HCT116 (cell line): Measurements from ENCODE around the gene LRRC53. TPM values are rescaled to one million over a fixed set of nuclear protein-coding genes. Genes with fewer than 3 reads are reported as not detected.

Experiments
- ATAC-seq: fragments of 200-7000 bp; cut with Tn5 transposase; 2 replicates; pipeline ENCODE4 v1.9.1; 2020; ENCODE audit warnings: mild to moderate bottlenecking, moderate library complexity
- BruUV-seq: library from RNA; stranded (reverse); fragments of 400-500 nt; replicated peaks from 2 replicates; lab custom pipeline; 2021; lab: Mats Ljungman, UMichigan
- CTCF ChIA-PET: fragments of 300-600 bp; sonication (Branson Sonifier 250); formaldehyde crosslinking; loops from one replicate; lab custom pipeline; 2021; ENCODE audit warnings: antibody characterized with exemption; lab: Charles Lee
- POLR2A ChIA-PET: fragments of 300-600, 350-600 bp; sonication (Branson Sonifier 250); formaldehyde crosslinking; loops from one replicate; lab custom pipeline; 2021; ENCODE audit warnings: antibody characterized with exemption; lab: Charles Lee
- RAD21 ChIA-PET, 2 experiments: fragments of 300-600 bp; sonication (Branson Sonifier 250); formaldehyde crosslinking; loops; one replicate each; lab custom pipeline; 2023; ENCODE audit warnings: low total read pairs in 2 of 2; ENCODE audit not compliant: uncharacterized antibody in 2 of 2, unreplicated experiment in 2 of 2, low non-redundant PET in 1 of 2; lab: Charles Lee
- DNase-seq: peaks from one replicate; pipeline ENCODE4 v3.0.0-alpha.2; 2010; ENCODE audit warnings: low read depth, low spot score
- H2AFZ ChIP-seq: fragments of 200-600 bp; shearing (Covaris generic), sonication (generic); 2 replicates; pipeline ENCODE4 v1.6.1; 2017; ENCODE audit warnings: low read depth, mixed run types, mixed read lengths, antibody characterized with exemption, low read length; ENCODE audit not compliant: poor library complexity, severe bottlenecking
- H3K27ac ChIP-seq: 2 replicates; pipeline ENCODE4 v1.5.1; 2012; ENCODE audit warnings: low read depth, low read length
- H3K27me3 ChIP-seq: fragments of 200-600 bp; sonication (generic); 2 replicates; pipeline ENCODE4 v1.6.1; 2016; ENCODE audit warnings: mixed run types, low read length, mixed read lengths; ENCODE audit not compliant: insufficient read depth
- H3K36me3 ChIP-seq, 2 experiments: fragments of 200-500 bp in 1 of 2; fragments of 200-600 bp in 1 of 2; sonication (Bioruptor generic) in 1 of 2; sonication (generic) in 1 of 2; 2 replicates each; pipeline versions ENCODE4 v1.5.1 to v1.6.1; 2014 to 2016; ENCODE audit warnings: low read length in 2 of 2, inconsistent platforms in 1 of 2, mixed read lengths in 1 of 2, mixed run types in 1 of 2; ENCODE audit not compliant: insufficient read depth in 2 of 2, control insufficient read depth in 1 of 2
- H3K4me1 ChIP-seq, 2 experiments: fragments of 200-600 bp in 1 of 2; sonication (generic) in 1 of 2; 2 replicates each; pipeline versions ENCODE4 v1.5.1 to v1.6.1; 2012 to 2017; ENCODE audit warnings: low read length in 2 of 2, inconsistent platforms in 1 of 2, mild to moderate bottlenecking in 1 of 2, mixed read lengths in 1 of 2, mixed run types in 1 of 2, moderate library complexity in 1 of 2; ENCODE audit not compliant: insufficient read depth in 2 of 2, control insufficient read depth in 1 of 2
- H3K4me2 ChIP-seq: fragments of 200-600 bp; sonication (generic); 2 replicates; pipeline ENCODE4 v1.6.1; 2017; ENCODE audit warnings: mixed run types, low read length, mixed read lengths
- H3K4me3 ChIP-seq, 2 experiments: fragments of 200-600 bp in 1 of 2; sonication (generic) in 1 of 2; replicated peaks in 1 of 2; 2 replicates each; pipeline ENCODE4 v1.5.1; 2011 to 2016; ENCODE audit warnings: low read length in 2 of 2, control low read depth in 1 of 2, low read depth in 1 of 2, mild to moderate bottlenecking in 1 of 2, mixed read lengths in 1 of 2, mixed run types in 1 of 2
- H3K79me2 ChIP-seq: fragments of 200-600 bp; sonication (generic); 2 replicates; pipeline ENCODE4 v1.6.1; 2017; ENCODE audit warnings: mild to moderate bottlenecking, mixed run types, low read length, moderate library complexity, mixed read lengths; ENCODE audit not compliant: insufficient read depth
- H3K9ac ChIP-seq: fragments of 200-600 bp; sonication (generic); 2 replicates; pipeline ENCODE4 v1.6.1; 2016; ENCODE audit warnings: low read length, mixed read lengths
- H3K9me2 ChIP-seq: fragments of 200-600 bp; sonication (generic), shearing (Covaris generic); 2 replicates; pipeline ENCODE4 v1.6.1; 2017; ENCODE audit warnings: mixed run types, mild to moderate bottlenecking, moderate library complexity; ENCODE audit not compliant: insufficient read depth
- H3K9me3 ChIP-seq, 2 experiments: fragments of 200-500 bp in 1 of 2; fragments of 200-600 bp in 1 of 2; sonication (Bioruptor generic) in 1 of 2; sonication (generic) in 1 of 2; 2 replicates each; pipeline ENCODE4 v1.6.1; 2014 to 2017; ENCODE audit warnings: low read length in 2 of 2, mixed read lengths in 2 of 2, inconsistent platforms in 1 of 2, low read depth in 1 of 2, mild to moderate bottlenecking in 1 of 2, mixed run types in 1 of 2, moderate library complexity in 1 of 2; ENCODE audit not compliant: control insufficient read depth in 1 of 2, insufficient read depth in 1 of 2
- H4K20me1 ChIP-seq: fragments of 200-600 bp; sonication (generic), shearing (Covaris generic); 2 replicates; pipeline ENCODE4 v1.6.1; 2017; ENCODE audit warnings: mixed run types, mild to moderate bottlenecking, moderate library complexity; ENCODE audit not compliant: insufficient read depth
- CEBPB ChIP-seq: IDR thresholded peaks from 2 replicates; pipeline ENCODE4 v1.6.1; 2012; ENCODE audit warnings: low read depth
- EZH2 ChIP-seq: fragments of 200-600 bp; sonication (generic); IDR thresholded peaks from 2 replicates; pipeline ENCODE4 v1.6.1; 2017; ENCODE audit warnings: antibody characterized with exemption, mixed run types
- SIN3A ChIP-seq: IDR thresholded peaks from 2 replicates; pipeline ENCODE4 v1.6.1; 2012; ENCODE audit warnings: low read depth
- SP1 ChIP-seq: IDR thresholded peaks from 2 replicates; pipeline ENCODE4 v1.6.1; 2012; ENCODE audit warnings: low read depth
- YY1 ChIP-seq: IDR thresholded peaks from 2 replicates; pipeline ENCODE4 v1.6.1; 2011; ENCODE audit warnings: low read length, low read depth, moderate library complexity, mild to moderate bottlenecking; ENCODE audit not compliant: insufficient replicate concordance; ENCODE audit errors: extremely low read depth
- ZFX ChIP-seq: fragments of 450-650 bp; IDR thresholded peaks from 2 replicates; pipeline ENCODE4 v1.6.1; 2017
- ZNF274 ChIP-seq: fragments of 200-500 bp; sonication (Bioruptor generic); IDR thresholded peaks from 2 replicates; pipeline ENCODE4 v1.6.1; 2014; ENCODE audit warnings: mild to moderate bottlenecking, low read depth, low read length, inconsistent platforms
- intact Hi-C: fragments of 100-400 bp; cut with micrococcal nuclease; formaldehyde crosslinking; loops from 2 replicates; pipeline ENCODE4 v1.10.0; 2022
- total RNA-seq: library from RNA; stranded (reverse); gene quantifications from one replicate; pipeline ENCODE4 v1.2.1, GENCODE V29; 2021; ENCODE audit not compliant: unreplicated experiment
- TF ChIP-seq, protein P1 (sequence below), 3 experiments: fragments of 200-600 bp in 1 of 3; sonication (generic) in 1 of 3; IDR thresholded peaks in 2 of 3; conservative IDR thresholded peaks in 1 of 3; 2 replicates each; pipeline ENCODE4 v1.5.1; 2012 to 2017; ENCODE audit warnings: low read depth in 2 of 3, low read length in 2 of 3, antibody characterized with exemption in 1 of 3, borderline replicate concordance in 1 of 3, control low read depth in 1 of 3, mild to moderate bottlenecking in 1 of 3, mixed read lengths in 1 of 3, mixed run types in 1 of 3, moderate library complexity in 1 of 3; ENCODE audit not compliant: insufficient read depth in 1 of 3
- TF ChIP-seq, protein P2 (sequence below): IDR thresholded peaks from 2 replicates; pipeline ENCODE4 v1.6.1; 2012
- TF ChIP-seq, protein P3 (sequence below): IDR thresholded peaks from 2 replicates; pipeline ENCODE4 v1.6.1; 2011; ENCODE audit warnings: mild to moderate bottlenecking, low read length, moderate library complexity; ENCODE audit not compliant: insufficient replicate concordance; ENCODE audit errors: extremely low read depth
- TF ChIP-seq, protein P4 (sequence below): IDR thresholded peaks from 2 replicates; pipeline ENCODE4 v1.6.1; 2012; ENCODE audit warnings: low read depth

The LRRC53 gene
- total RNA-seq, 1 experiment from 2014 or later: not detected

DNA sequence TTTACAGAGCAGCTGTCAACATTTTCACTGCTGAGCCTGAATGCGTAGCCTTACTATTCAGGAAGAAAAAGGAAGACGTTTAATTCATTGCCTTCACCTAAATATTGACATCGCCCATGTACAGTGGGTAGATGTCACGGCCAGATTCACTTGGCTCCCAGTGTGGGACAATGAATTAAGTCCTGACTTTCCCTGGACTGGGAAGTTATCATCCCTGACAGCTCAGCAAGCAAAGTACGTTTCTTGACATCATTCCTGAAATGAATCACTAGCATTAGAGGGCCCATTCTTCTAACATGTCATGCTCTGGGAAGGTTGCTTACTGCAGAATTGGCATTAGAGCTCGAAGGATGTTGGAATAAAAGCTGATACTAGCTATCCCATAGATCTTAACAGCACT, 37.8 kb downstream of the LRRC53 start (continued):
- TF ChIP-seq ZFX (no peak), ZNF274 (no peak), SIN3A (no peak), EZH2 (no peak)
- TF ChIP-seq, protein P1, sequence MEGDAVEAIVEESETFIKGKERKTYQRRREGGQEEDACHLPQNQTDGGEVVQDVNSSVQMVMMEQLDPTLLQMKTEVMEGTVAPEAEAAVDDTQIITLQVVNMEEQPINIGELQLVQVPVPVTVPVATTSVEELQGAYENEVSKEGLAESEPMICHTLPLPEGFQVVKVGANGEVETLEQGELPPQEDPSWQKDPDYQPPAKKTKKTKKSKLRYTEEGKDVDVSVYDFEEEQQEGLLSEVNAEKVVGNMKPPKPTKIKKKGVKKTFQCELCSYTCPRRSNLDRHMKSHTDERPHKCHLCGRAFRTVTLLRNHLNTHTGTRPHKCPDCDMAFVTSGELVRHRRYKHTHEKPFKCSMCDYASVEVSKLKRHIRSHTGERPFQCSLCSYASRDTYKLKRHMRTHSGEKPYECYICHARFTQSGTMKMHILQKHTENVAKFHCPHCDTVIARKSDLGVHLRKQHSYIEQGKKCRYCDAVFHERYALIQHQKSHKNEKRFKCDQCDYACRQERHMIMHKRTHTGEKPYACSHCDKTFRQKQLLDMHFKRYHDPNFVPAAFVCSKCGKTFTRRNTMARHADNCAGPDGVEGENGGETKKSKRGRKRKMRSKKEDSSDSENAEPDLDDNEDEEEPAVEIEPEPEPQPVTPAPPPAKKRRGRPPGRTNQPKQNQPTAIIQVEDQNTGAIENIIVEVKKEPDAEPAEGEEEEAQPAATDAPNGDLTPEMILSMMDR (IDR thresholded peaks at IDR 0.05 in 2 of 3, conservative IDR thresholded peaks at IDR 0.05 in 1 of 3; ENCODE audit: borderline replicate concordance in 1 of 3, insufficient read depth in 1 of 3, low read depth in 2 of 3, low read length in 2 of 3): no peak
- TF ChIP-seq, protein P2, sequence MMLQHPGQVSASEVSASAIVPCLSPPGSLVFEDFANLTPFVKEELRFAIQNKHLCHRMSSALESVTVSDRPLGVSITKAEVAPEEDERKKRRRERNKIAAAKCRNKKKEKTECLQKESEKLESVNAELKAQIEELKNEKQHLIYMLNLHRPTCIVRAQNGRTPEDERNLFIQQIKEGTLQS: no peak
- TF ChIP-seq, protein P3, sequence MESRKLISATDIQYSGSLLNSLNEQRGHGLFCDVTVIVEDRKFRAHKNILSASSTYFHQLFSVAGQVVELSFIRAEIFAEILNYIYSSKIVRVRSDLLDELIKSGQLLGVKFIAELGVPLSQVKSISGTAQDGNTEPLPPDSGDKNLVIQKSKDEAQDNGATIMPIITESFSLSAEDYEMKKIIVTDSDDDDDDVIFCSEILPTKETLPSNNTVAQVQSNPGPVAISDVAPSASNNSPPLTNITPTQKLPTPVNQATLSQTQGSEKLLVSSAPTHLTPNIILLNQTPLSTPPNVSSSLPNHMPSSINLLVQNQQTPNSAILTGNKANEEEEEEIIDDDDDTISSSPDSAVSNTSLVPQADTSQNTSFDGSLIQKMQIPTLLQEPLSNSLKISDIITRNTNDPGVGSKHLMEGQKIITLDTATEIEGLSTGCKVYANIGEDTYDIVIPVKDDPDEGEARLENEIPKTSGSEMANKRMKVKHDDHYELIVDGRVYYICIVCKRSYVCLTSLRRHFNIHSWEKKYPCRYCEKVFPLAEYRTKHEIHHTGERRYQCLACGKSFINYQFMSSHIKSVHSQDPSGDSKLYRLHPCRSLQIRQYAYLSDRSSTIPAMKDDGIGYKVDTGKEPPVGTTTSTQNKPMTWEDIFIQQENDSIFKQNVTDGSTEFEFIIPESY: no peak

DNA sequence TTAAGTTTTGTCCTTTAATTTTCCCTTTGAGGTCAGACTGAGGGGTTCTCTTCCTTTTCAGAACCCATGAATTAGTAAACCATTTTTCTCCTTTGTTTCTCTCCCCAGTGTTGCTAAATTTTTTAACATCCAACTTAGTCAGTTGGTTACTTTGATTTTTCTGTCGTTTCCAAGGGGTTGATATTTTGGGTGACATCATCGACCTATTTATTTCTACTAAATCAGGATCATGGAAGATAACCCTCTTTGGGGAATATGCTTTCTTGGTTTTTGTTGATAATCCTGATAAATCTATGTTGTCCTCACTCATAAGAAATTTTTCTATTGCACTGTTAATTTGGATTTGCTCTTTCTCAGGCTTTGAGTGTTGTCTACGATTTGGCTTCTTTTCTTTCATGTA, 40.9 kb downstream of the LRRC53 start:
- H3K27ac ChIP-seq: no peak overlapping the region

More for the DNA sequence above, 40.9 kb downstream of the LRRC53 start:
- Histone ChIP-seq H3K4me3 (no peak overlapping the region), H3K9me3 (no peaks in the 10 kb centered on the region), H3K27me3 (peaks cover 31% of the 10 kb centered on the region), H3K4me1 (no peaks in the 10 kb centered on the region), H3K4me2 (no peak overlapping the region), H3K9ac (no peak overlapping the region), H3K79me2 (no peaks in the 10 kb centered on the region), H3K9me2 (no peaks in the 10 kb centered on the region), H3K36me3 (no peaks in the 10 kb centered on the region), H4K20me1 (no peaks in the 10 kb centered on the region), H2AFZ (no peak overlapping the region)
- DNase-seq (no peak), ATAC-seq (no peak)
- ChIA-PET CTCF (no interaction called here), RAD21 (no interaction called here), POLR2A (no interaction called here)
- TF ChIP-seq ZFX (no peak), YY1 (no peak), CEBPB (no peak), SP1 (no peak)
- TF ChIP-seq, protein P3: no peak
- TF ChIP-seq, protein P4, sequence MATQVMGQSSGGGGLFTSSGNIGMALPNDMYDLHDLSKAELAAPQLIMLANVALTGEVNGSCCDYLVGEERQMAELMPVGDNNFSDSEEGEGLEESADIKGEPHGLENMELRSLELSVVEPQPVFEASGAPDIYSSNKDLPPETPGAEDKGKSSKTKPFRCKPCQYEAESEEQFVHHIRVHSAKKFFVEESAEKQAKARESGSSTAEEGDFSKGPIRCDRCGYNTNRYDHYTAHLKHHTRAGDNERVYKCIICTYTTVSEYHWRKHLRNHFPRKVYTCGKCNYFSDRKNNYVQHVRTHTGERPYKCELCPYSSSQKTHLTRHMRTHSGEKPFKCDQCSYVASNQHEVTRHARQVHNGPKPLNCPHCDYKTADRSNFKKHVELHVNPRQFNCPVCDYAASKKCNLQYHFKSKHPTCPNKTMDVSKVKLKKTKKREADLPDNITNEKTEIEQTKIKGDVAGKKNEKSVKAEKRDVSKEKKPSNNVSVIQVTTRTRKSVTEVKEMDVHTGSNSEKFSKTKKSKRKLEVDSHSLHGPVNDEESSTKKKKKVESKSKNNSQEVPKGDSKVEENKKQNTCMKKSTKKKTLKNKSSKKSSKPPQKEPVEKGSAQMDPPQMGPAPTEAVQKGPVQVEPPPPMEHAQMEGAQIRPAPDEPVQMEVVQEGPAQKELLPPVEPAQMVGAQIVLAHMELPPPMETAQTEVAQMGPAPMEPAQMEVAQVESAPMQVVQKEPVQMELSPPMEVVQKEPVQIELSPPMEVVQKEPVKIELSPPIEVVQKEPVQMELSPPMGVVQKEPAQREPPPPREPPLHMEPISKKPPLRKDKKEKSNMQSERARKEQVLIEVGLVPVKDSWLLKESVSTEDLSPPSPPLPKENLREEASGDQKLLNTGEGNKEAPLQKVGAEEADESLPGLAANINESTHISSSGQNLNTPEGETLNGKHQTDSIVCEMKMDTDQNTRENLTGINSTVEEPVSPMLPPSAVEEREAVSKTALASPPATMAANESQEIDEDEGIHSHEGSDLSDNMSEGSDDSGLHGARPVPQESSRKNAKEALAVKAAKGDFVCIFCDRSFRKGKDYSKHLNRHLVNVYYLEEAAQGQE: no peak
- intact Hi-C loops: no loop called here
- no TSS peak for BruUV-seq
